GM23338 (cell line): ENCODE measurements around the gene GNAI1. TPM values are rescaled to one million over a fixed set of nuclear protein-coding genes. Genes with fewer than 3 reads are reported as not detected.

Experiments used
- ATAC-seq: fragments of 200-7000 bp; cut with Tn5 transposase; 3 replicates; pipeline ENCODE4 v1.9.1; 2020
- DNase-seq: peaks from one replicate; pipeline ENCODE4 v3.0.0-alpha.2; 2015; ENCODE audit warnings: low spot score
- H2AFZ ChIP-seq: fragments of 200-600 bp; sonication (generic); 2 replicates; pipeline ENCODE4 v1.8.0; 2016; ENCODE audit warnings: antibody characterized with exemption, mild to moderate bottlenecking, moderate library complexity
- H3F3A ChIP-seq: fragments of 200-600 bp; sonication (generic); replicated peaks from 2 replicates; pipeline ENCODE4 v1.8.0; 2017; ENCODE audit warnings: antibody characterized with exemption, mixed run types, low read depth
- H3K27ac ChIP-seq: fragments of 200-600 bp; sonication (generic); 2 replicates; pipeline ENCODE4 v1.6.1; 2016; ENCODE audit warnings: low read depth
- H3K27me3 ChIP-seq: fragments of 200-600 bp; sonication (generic); 2 replicates; pipeline ENCODE4 v1.8.0; 2016; ENCODE audit warnings: mild to moderate bottlenecking, mixed run types, moderate library complexity; ENCODE audit not compliant: insufficient read depth
- H3K36me3 ChIP-seq: fragments of 200-600 bp; sonication (generic); 2 replicates; pipeline ENCODE4 v1.8.0; 2016; ENCODE audit warnings: mild to moderate bottlenecking; ENCODE audit not compliant: insufficient read depth
- H3K4me1 ChIP-seq: fragments of 200-600 bp; sonication (generic); 2 replicates; pipeline ENCODE4 v1.8.0; 2016; ENCODE audit warnings: mild to moderate bottlenecking, moderate library complexity; ENCODE audit not compliant: insufficient read depth
- H3K4me2 ChIP-seq: fragments of 200-600 bp; sonication (generic); 2 replicates; pipeline ENCODE4 v1.7.1; 2017; ENCODE audit warnings: mixed run types
- H3K4me3 ChIP-seq: fragments of 200-600 bp; sonication (generic); 2 replicates; pipeline ENCODE4 v1.6.1; 2016; ENCODE audit warnings: mixed run types
- H3K79me2 ChIP-seq: fragments of 200-600 bp; sonication (generic); replicated peaks from 2 replicates; pipeline ENCODE4 v1.8.0; 2017; ENCODE audit warnings: mild to moderate bottlenecking; ENCODE audit not compliant: insufficient read depth
- H3K9me2 ChIP-seq: fragments of 200-600 bp; sonication (generic); 2 replicates; pipeline ENCODE4 v1.8.0; 2017; ENCODE audit not compliant: insufficient read depth
- H4K20me1 ChIP-seq: fragments of 200-600 bp; sonication (generic); replicated peaks from 2 replicates; pipeline ENCODE4 v1.8.0; 2017; ENCODE audit warnings: mild to moderate bottlenecking; ENCODE audit not compliant: insufficient read depth
- H3K27ac Mint-ChIP-seq: 2 replicates; pipeline ENCODE4 v1.8.0; 2020; ENCODE audit warnings: inconsistent platforms, mild to moderate bottlenecking, moderate library complexity, mixed read lengths
- H3K27me3 Mint-ChIP-seq: 3 replicates; pipeline ENCODE4 v1.8.0; 2022; ENCODE audit warnings: low read depth, mild to moderate bottlenecking, moderate library complexity, mixed read lengths, inconsistent platforms; ENCODE audit not compliant: insufficient read depth, poor library complexity
- H3K36me3 Mint-ChIP-seq: 3 replicates; pipeline ENCODE4 v1.8.0; 2021; ENCODE audit warnings: low read depth, mild to moderate bottlenecking, inconsistent platforms, moderate library complexity, mixed read lengths
- H3K4me1 Mint-ChIP-seq: 3 replicates; pipeline ENCODE4 v1.8.0; 2020; ENCODE audit warnings: mild to moderate bottlenecking, inconsistent platforms, mixed read lengths
- H3K4me3 Mint-ChIP-seq: 3 replicates; pipeline ENCODE4 v1.8.0; 2021; ENCODE audit warnings: moderate library complexity, mild to moderate bottlenecking, inconsistent platforms, mixed read lengths
- H3K9me3 Mint-ChIP-seq: 3 replicates; pipeline ENCODE4 v1.8.0; 2020; ENCODE audit warnings: moderate library complexity, mild to moderate bottlenecking, inconsistent platforms, mixed read lengths
- CREB1 ChIP-seq: fragments of 250-450 bp; sonication (Bioruptor Pico); IDR thresholded peaks from 2 replicates; pipeline ENCODE4 v1.5.0; 2020; ENCODE audit warnings: low read depth, mild to moderate bottlenecking, moderate library complexity
- EZH2 ChIP-seq: fragments of 200-600 bp; sonication (generic); IDR thresholded peaks from one replicate; pipeline ENCODE4 v1.8.0; 2017; ENCODE audit warnings: antibody characterized with exemption, mild to moderate bottlenecking, low read depth; ENCODE audit not compliant: unreplicated experiment
- EZH2phosphoT487 ChIP-seq: fragments of 200-600 bp; sonication (generic); IDR thresholded peaks from one replicate; pipeline ENCODE4 v1.8.1; 2018; ENCODE audit warnings: antibody characterized with exemption; ENCODE audit not compliant: unreplicated experiment
- JUNB ChIP-seq: IDR thresholded peaks from one replicate; pipeline ENCODE4 v1.6.1; 2016; ENCODE audit warnings: antibody characterized with exemption; ENCODE audit not compliant: unreplicated experiment
- POLR2AphosphoS5 ChIP-seq: IDR thresholded peaks from 2 replicates; pipeline ENCODE4 v1.6.1; 2016; ENCODE audit warnings: antibody characterized with exemption, low read depth
- ZNF114 ChIP-seq: fragments of 250-450 bp; sonication (Bioruptor Pico); IDR thresholded peaks from 2 replicates; pipeline ENCODE4 v1.5.0; 2020; ENCODE audit warnings: mild to moderate bottlenecking, moderate library complexity
- ZNF331 ChIP-seq: fragments of 250-450 bp; sonication (Bioruptor Pico); IDR thresholded peaks from 2 replicates; pipeline ENCODE4 v1.5.0; 2020; ENCODE audit warnings: low read depth, mild to moderate bottlenecking, moderate library complexity
- polyA plus RNA-seq: library from polyadenylated mRNA; unstranded; fragments of >200 nt; fragmentation: Nextera tagmentation; extraction: Ambion mirVana; gene quantifications from 2 replicates; pipeline ENCODE4 v1.2.1, GENCODE V29; 2016
- total RNA-seq: library from RNA; depleted of rRNA; stranded (reverse); fragments of >200 nt; shearing (Covaris generic); gene quantifications from 2 replicates; pipeline ENCODE4 v1.2.3, GENCODE V29; 2014
- TF ChIP-seq, protein P1 (sequence below), 2 experiments: fragments of 200-600 bp in 1 of 2; sonication (generic) in 1 of 2; conservative IDR thresholded peaks; 2 replicates each; pipeline versions ENCODE4 v1.5.1 to v1.6.1; 2016 to 2017; ENCODE audit warnings: antibody characterized with exemption in 2 of 2, low read depth in 2 of 2, mild to moderate bottlenecking in 2 of 2, moderate library complexity in 1 of 2
- TF ChIP-seq, protein P2 (sequence below): IDR thresholded peaks from 2 replicates; pipeline ENCODE4 v1.6.1; 2016; ENCODE audit warnings: antibody characterized with exemption

Gene GNAI1
- total and polyA plus RNA-seq, 2 experiments from 2014 or later = 31.3 to 36.9 TPM

DNA sequence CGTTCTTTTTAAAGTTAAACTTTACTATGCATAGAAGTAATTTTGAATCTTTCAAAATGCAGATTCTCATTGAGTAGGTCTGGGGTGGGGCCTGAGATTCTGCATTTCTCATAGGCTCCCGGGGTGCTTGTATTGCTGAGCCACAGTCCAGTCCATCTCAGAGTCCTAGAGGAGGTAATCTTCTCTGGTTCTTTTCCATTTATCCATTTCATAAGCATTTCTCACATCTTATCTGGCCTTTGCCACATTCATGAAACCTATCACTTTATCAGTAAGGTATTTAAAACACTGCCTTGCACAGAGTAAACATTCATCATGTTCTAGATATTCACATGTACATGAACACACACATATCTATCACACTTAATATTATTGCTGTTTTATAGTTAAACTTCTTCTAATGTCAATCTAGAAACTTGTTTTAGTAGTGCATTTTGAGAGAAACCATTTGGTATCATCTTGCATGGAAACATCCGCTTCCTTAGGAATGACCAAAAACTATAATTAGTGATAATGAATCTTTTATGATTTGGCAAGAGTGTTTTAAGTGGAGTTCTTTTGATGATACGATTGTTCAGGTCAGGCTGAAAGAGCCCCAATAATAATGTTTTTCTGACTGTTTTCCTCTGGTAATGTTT, 12.0 kb downstream of the GNAI1 start:
- H3K9me3 Mint-ChIP-seq = no peaks in the 10 kb centered on the region
- H3K4me2 ChIP-seq = no peak overlapping the region
- no peak overlapping the region for H3K27ac Mint-ChIP-seq
- TF ChIP-seq, protein P1, sequence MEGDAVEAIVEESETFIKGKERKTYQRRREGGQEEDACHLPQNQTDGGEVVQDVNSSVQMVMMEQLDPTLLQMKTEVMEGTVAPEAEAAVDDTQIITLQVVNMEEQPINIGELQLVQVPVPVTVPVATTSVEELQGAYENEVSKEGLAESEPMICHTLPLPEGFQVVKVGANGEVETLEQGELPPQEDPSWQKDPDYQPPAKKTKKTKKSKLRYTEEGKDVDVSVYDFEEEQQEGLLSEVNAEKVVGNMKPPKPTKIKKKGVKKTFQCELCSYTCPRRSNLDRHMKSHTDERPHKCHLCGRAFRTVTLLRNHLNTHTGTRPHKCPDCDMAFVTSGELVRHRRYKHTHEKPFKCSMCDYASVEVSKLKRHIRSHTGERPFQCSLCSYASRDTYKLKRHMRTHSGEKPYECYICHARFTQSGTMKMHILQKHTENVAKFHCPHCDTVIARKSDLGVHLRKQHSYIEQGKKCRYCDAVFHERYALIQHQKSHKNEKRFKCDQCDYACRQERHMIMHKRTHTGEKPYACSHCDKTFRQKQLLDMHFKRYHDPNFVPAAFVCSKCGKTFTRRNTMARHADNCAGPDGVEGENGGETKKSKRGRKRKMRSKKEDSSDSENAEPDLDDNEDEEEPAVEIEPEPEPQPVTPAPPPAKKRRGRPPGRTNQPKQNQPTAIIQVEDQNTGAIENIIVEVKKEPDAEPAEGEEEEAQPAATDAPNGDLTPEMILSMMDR (conservative IDR thresholded peaks at IDR 0.05; ENCODE audit: low read depth in 2 of 2) = no peak
- TF ChIP-seq, protein P2, sequence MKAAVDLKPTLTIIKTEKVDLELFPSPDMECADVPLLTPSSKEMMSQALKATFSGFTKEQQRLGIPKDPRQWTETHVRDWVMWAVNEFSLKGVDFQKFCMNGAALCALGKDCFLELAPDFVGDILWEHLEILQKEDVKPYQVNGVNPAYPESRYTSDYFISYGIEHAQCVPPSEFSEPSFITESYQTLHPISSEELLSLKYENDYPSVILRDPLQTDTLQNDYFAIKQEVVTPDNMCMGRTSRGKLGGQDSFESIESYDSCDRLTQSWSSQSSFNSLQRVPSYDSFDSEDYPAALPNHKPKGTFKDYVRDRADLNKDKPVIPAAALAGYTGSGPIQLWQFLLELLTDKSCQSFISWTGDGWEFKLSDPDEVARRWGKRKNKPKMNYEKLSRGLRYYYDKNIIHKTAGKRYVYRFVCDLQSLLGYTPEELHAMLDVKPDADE = no peak
- TF ChIP-seq EZH2phosphoT487 = no peak
- TF ChIP-seq POLR2AphosphoS5 = no peak
- TF ChIP-seq CREB1 (CRISPR knock-in tag) = no peak
- no peak for TF ChIP-seq EZH2
- DNase-seq = no peak
- H4K20me1 ChIP-seq = peaks cover 2% of the 10 kb centered on the region
- no peaks in the 10 kb centered on the region for H3K9me2 ChIP-seq
- no peak overlapping the region for H3K4me3 ChIP-seq
- no peaks in the 10 kb centered on the region for H3K27me3 ChIP-seq
- no peaks in the 10 kb centered on the region for H3F3A ChIP-seq
- peaks cover 3% of the 10 kb centered on the region for H3K27me3 Mint-ChIP-seq
- no peak for ATAC-seq
- peaks cover 100% of the 10 kb centered on the region for H3K79me2 ChIP-seq
- H3K36me3 ChIP-seq = no peaks in the 10 kb centered on the region
- peaks cover 55% of the 10 kb centered on the region for H3K4me1 Mint-ChIP-seq
- H3K36me3 Mint-ChIP-seq = no peaks in the 10 kb centered on the region
- peaks cover 42% of the 10 kb centered on the region for H3K4me1 ChIP-seq
- H3K27ac ChIP-seq = no peak overlapping the region
- no peak overlapping the region for H3K4me3 Mint-ChIP-seq
- no peak overlapping the region for H2AFZ ChIP-seq

DNA sequence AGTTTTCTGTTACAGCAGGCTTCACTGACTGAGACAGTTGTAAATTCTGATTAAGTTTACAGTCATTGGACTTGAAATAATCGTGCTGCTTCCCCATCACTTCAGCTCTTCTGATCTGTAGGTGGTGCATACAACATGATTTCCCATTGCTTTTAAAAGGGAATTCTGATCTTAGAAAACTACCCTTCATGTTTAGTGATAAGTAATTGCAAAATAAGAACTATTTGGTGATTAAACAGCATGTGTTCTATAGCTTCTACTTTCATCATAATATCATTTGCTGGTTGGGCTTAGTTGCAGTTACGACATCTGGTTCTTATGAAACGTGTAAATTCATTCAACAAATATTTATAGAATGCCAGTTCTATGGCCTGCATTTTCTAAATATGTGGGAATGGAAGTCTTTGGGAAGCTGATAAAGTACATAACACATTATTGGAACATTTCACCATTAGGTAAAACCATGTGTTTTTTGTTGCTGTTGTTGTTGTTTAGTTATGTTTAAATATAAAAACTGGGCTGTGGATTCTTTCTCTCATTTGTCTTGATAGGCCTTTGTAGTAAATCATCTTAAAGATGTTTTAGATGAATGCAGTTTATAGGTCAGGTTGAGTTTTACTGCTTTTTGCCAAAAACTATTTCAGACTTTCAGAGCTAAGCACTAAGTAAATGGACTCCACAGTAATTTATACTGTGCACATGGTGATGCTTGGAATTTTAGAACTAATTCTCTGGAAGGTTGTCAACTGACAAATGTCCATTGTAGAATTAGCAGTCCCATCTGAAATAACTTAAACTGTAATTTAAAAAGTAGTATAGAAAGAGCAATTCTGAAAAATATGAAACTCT, 13.1 kb downstream of the GNAI1 start:
- Histone ChIP-seq H3K36me3 (no peaks in the 10 kb centered on the region), H3K27ac (no peak overlapping the region), H3K4me2 (no peak overlapping the region), H3K4me1 (peaks cover 47% of the 10 kb centered on the region), H3K4me3 (no peak overlapping the region), H3F3A (no peaks in the 10 kb centered on the region), H4K20me1 (peaks cover 3% of the 10 kb centered on the region; the same call in 1 of the 2 replicates), H3K79me2 (peaks cover 100% of the 10 kb centered on the region), H3K9me2 (no peaks in the 10 kb centered on the region), H3K27me3 (no peaks in the 10 kb centered on the region), H2AFZ (no peak overlapping the region)
- Mint-ChIP-seq H3K4me1 (peaks cover 62% of the 10 kb centered on the region), H3K9me3 (no peaks in the 10 kb centered on the region), H3K27ac (no peak overlapping the region), H3K4me3 (no peak overlapping the region), H3K27me3 (peaks cover 3% of the 10 kb centered on the region), H3K36me3 (no peaks in the 10 kb centered on the region)
- DNase-seq = no peak
- ATAC-seq = no peak
- TF ChIP-seq POLR2AphosphoS5 (no peak), EZH2 (no peak), JUNB (no peak), ZNF331 (CRISPR knock-in tag) (no peak), CREB1 (CRISPR knock-in tag) (no peak), ZNF114 (CRISPR knock-in tag) (no peak), EZH2phosphoT487 (no peak)
- TF ChIP-seq, protein P1 (conservative IDR thresholded peaks at IDR 0.05; ENCODE audit: low read depth in 2 of 2) = no peak
